SK-N-MC (cell line): ENCODE measurements around the gene GMDS.

Experiments used
- FOXP2 ChIP-seq: optimal IDR thresholded peaks from 2 replicates; pipeline ENCODE3; 2011; ENCODE audit warnings: mild to moderate bottlenecking, moderate library complexity; ENCODE audit not compliant: insufficient read depth; ENCODE audit errors: extremely low read length, control extremely low read depth
- POLR2AphosphoS5 ChIP-seq: IDR thresholded peaks from 2 replicates; pipeline ENCODE4 v1.6.1; 2012; ENCODE audit warnings: mild to moderate bottlenecking, low read depth, low read length, borderline replicate concordance

GRCh38 chr6:1738558-1739081 is 506.8 kb downstream of the GMDS start:
- TF ChIP-seq FOXP2 (no peak), POLR2AphosphoS5 (no peak)
